CD14-positive monocyte (primary cell): ENCODE measurements around the gene CDH4. TPM values are rescaled to one million over a fixed set of nuclear protein-coding genes. Genes with fewer than 3 reads are reported as not detected.

ENCODE experiments used
- DNase-seq, 3 donors: peaks; one replicate each; pipeline ENCODE4 v3.0.0-alpha.2; 2011 to 2022
- H2AFZ ChIP-seq: 2 replicates; pipeline ENCODE4 v1.6.0; 2012; ENCODE audit warnings: mild to moderate bottlenecking, low read depth, low read length, inconsistent platforms; ENCODE audit not compliant: insufficient read depth, poor library complexity, severe bottlenecking
- H3K27ac ChIP-seq, 2 donors: 1 replicate in 1 of 2; 2 replicates in 1 of 2; pipeline ENCODE4 v1.5.1; 2012 to 2013; ENCODE audit warnings: low read length in 2 of 2, control low read depth in 1 of 2, inconsistent platforms in 1 of 2, low read depth in 1 of 2, mild to moderate bottlenecking in 1 of 2
- H3K27me3 ChIP-seq, 2 donors: one replicate each; pipeline versions ENCODE4 v1.6.0 to v1.6.1; 2011 to 2013; ENCODE audit warnings: low read length in 2 of 2; ENCODE audit not compliant: control insufficient read depth in 2 of 2, insufficient read depth in 2 of 2
- H3K36me3 ChIP-seq, 2 donors: replicated peaks in 1 of 2; 1 replicate in 1 of 2; 2 replicates in 1 of 2; pipeline versions ENCODE4 v1.5.1 to v1.6.1; 2012 to 2013; ENCODE audit warnings: low read length in 2 of 2, control low read depth in 1 of 2, inconsistent platforms in 1 of 2, mild to moderate bottlenecking in 1 of 2; ENCODE audit not compliant: insufficient read depth in 2 of 2, control insufficient read depth in 1 of 2
- H3K4me1 ChIP-seq, 2 donors: 1 replicate in 1 of 2; 2 replicates in 1 of 2; pipeline versions ENCODE4 v1.5.1 to v1.6.1; 2012 to 2013; ENCODE audit warnings: low read length in 2 of 2, control low read depth in 1 of 2, inconsistent platforms in 1 of 2, mild to moderate bottlenecking in 1 of 2, moderate library complexity in 1 of 2; ENCODE audit not compliant: insufficient read depth in 2 of 2, control insufficient read depth in 1 of 2
- H3K4me2 ChIP-seq: replicated peaks from 2 replicates; pipeline ENCODE3; 2012; ENCODE audit warnings: low read length, moderate library complexity, mild to moderate bottlenecking; ENCODE audit not compliant: poor library complexity, severe bottlenecking; ENCODE audit errors: extremely low read depth
- H3K4me3 ChIP-seq, 3 experiments: fragments of 200-600 bp in 1 of 3; sonication (generic) in 1 of 3; replicated peaks in 1 of 3; 1 replicate in 2 of 3; 2 replicates in 1 of 3; pipeline ENCODE4 v1.5.1; 2011 to 2013; ENCODE audit warnings: low read length in 3 of 3, mild to moderate bottlenecking in 3 of 3, control low read depth in 2 of 3, low read depth in 2 of 3, inconsistent platforms in 1 of 3, moderate library complexity in 1 of 3
- H3K79me2 ChIP-seq: 2 replicates; pipeline ENCODE4 v1.6.0; 2012; ENCODE audit warnings: mild to moderate bottlenecking, control low read depth, inconsistent platforms, low read length, moderate library complexity; ENCODE audit not compliant: insufficient read depth
- H3K9ac ChIP-seq: 2 replicates; pipeline ENCODE4 v1.6.0; 2017; ENCODE audit warnings: low read length, mild to moderate bottlenecking; ENCODE audit not compliant: insufficient read depth, poor library complexity, severe bottlenecking
- H3K9me3 ChIP-seq, 2 donors: replicated peaks in 1 of 2; 1 replicate in 1 of 2; 2 replicates in 1 of 2; pipeline versions ENCODE4 v1.5.1 to v1.6.1; 2012 to 2013; ENCODE audit warnings: low read length in 2 of 2, control low read depth in 1 of 2; ENCODE audit not compliant: control insufficient read depth in 1 of 2, insufficient read depth in 1 of 2
- H4K20me1 ChIP-seq: 2 replicates; pipeline ENCODE4 v1.6.0; 2012; ENCODE audit warnings: mild to moderate bottlenecking, low read length, control low read depth, moderate library complexity; ENCODE audit not compliant: insufficient read depth
- H3K27ac Mint-ChIP-seq, 7 donors: one replicate each; pipeline ENCODE4 v1.8.0; 2020; ENCODE audit warnings: mild to moderate bottlenecking in 7 of 7, mixed read lengths in 7 of 7, moderate library complexity in 6 of 7, inconsistent platforms in 2 of 7
- H3K27me3 Mint-ChIP-seq, 3 donors: one replicate each; pipeline ENCODE4 v1.8.0; 2021 to 2022; ENCODE audit warnings: low read depth in 3 of 3, mild to moderate bottlenecking in 3 of 3, mixed read lengths in 3 of 3, moderate library complexity in 3 of 3, inconsistent platforms in 1 of 3
- H3K36me3 Mint-ChIP-seq, 2 donors: one replicate each; pipeline ENCODE4 v1.8.0; 2020; ENCODE audit warnings: mixed read lengths in 2 of 2, inconsistent platforms in 1 of 2, mild to moderate bottlenecking in 1 of 2
- H3K4me1 Mint-ChIP-seq: one replicate; pipeline ENCODE4 v1.8.0; 2020; ENCODE audit warnings: mild to moderate bottlenecking, mixed read lengths
- H3K4me3 Mint-ChIP-seq, 2 donors: one replicate each; pipeline ENCODE4 v1.8.0; 2020; ENCODE audit warnings: mild to moderate bottlenecking in 2 of 2, mixed read lengths in 2 of 2, moderate library complexity in 1 of 2
- H3K9me3 Mint-ChIP-seq, 7 donors: one replicate each; pipeline ENCODE4 v1.8.0; 2020 to 2022; ENCODE audit warnings: mixed read lengths in 7 of 7, mild to moderate bottlenecking in 6 of 7, moderate library complexity in 6 of 7, inconsistent platforms in 2 of 7
- WGBS: methylation state at CpG from one replicate; pipeline ENCODE4 v1.1.5; 2013; ENCODE audit warnings: missing lambda C conversion rate; ENCODE audit not compliant: insufficient coverage; 5-methylcytosine and 5-hydroxymethylcytosine counted together
- intact Hi-C, 2 donors: fragments of 100-400 bp; cut with micrococcal nuclease; formaldehyde crosslinking; loops; one replicate each; pipeline versions ENCODE4 v1.15.0 to v1.15.1; 2023
- polyA plus RNA-seq, 3 donors: library from polyadenylated mRNA; depleted of rRNA in 1 of 3; unstranded in 2 of 3; stranded (reverse) in 1 of 3; fragments of 300-500 nt in 2 of 3; fragments of >200 nt in 1 of 3; fragmentation: Illumina TruSeq in 2 of 3; gene quantifications; 1 replicate in 2 of 3; 2 replicates in 1 of 3; pipeline ENCODE4 v1.2.3, GENCODE V29; 2012 to 2021
- TF ChIP-seq, protein P1 (sequence below): fragments of 200-600 bp; IDR thresholded peaks from one replicate; pipeline ENCODE4 v1.8.0; 2022; ENCODE audit warnings: antibody characterized with exemption, mild to moderate bottlenecking

CDH4 gene
- polyA plus RNA-seq, 3 donors, result not detected

DNA sequence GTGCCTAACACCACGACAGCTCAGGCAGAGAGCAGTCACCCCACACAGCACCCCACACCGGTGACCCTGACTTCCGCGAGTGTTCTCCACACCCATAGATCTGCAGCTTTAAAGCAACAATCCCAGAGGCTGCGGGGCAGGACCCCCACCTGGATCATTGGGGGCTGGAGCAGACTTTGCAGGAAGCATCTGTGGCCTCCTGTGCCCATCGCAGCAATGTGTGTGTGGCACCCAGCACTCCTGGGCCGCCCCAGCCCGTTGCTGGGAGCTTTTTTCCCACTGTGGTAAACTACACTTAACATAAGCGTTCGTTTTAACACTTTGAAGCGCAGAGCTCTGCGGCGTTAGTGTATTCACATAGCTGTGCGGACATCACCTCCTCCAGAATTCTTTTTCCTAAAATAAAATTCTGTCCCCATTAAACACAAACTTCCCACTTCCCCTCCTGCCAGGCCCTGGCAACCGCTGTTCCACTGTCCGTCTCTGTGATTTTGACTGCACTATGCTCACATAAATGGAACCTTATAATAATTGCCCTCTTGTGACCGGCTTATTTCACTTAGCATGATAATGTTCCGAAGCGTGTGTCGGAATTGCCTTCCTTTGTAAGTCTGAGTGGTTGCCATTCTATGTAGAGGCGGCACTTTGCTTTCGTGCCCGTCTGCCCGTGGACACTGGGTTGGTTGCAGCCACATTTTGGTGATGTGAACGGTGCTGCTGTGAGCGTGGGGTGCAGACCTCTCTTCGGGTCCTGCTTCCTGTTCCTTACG lies 382.5 kb downstream of the CDH4 start:
- 90% methylated on average over 22 of the region's 28 CpGs for WGBS
- no peak overlapping the region for H3K4me3 ChIP-seq
- Mint-ChIP-seq H3K36me3 (no peaks in the 10 kb centered on the region), H3K4me1 (no peaks in the 10 kb centered on the region), H3K27me3 (peaks cover 1 to 4% (median 1%) of the 10 kb centered on the region in 3 donors), H3K4me3 (no peak overlapping the region), H3K27ac (no peak overlapping the region), H3K9me3 (peaks cover 0 to 53% (median 36%) of the 10 kb centered on the region in 7 donors)
- H3K9ac ChIP-seq, result no peak overlapping the region
- no peaks in the 10 kb centered on the region for H3K27me3 ChIP-seq
- no peaks in the 10 kb centered on the region for H3K36me3 ChIP-seq
- H3K9me3 ChIP-seq, result peaks cover 15 to 93% of the 10 kb centered on the region in 2 donors
- no peaks in the 10 kb centered on the region for H3K4me1 ChIP-seq
- no peaks in the 10 kb centered on the region for H3K79me2 ChIP-seq
- no peak overlapping the region for H2AFZ ChIP-seq
- TF ChIP-seq, protein P1, sequence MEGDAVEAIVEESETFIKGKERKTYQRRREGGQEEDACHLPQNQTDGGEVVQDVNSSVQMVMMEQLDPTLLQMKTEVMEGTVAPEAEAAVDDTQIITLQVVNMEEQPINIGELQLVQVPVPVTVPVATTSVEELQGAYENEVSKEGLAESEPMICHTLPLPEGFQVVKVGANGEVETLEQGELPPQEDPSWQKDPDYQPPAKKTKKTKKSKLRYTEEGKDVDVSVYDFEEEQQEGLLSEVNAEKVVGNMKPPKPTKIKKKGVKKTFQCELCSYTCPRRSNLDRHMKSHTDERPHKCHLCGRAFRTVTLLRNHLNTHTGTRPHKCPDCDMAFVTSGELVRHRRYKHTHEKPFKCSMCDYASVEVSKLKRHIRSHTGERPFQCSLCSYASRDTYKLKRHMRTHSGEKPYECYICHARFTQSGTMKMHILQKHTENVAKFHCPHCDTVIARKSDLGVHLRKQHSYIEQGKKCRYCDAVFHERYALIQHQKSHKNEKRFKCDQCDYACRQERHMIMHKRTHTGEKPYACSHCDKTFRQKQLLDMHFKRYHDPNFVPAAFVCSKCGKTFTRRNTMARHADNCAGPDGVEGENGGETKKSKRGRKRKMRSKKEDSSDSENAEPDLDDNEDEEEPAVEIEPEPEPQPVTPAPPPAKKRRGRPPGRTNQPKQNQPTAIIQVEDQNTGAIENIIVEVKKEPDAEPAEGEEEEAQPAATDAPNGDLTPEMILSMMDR, result no peak
- intact Hi-C loops, result no loop called here
- H3K27ac ChIP-seq, result no peak overlapping the region
- no peaks in the 10 kb centered on the region for H4K20me1 ChIP-seq
- no peak for DNase-seq
- no peak overlapping the region for H3K4me2 ChIP-seq

DNA sequence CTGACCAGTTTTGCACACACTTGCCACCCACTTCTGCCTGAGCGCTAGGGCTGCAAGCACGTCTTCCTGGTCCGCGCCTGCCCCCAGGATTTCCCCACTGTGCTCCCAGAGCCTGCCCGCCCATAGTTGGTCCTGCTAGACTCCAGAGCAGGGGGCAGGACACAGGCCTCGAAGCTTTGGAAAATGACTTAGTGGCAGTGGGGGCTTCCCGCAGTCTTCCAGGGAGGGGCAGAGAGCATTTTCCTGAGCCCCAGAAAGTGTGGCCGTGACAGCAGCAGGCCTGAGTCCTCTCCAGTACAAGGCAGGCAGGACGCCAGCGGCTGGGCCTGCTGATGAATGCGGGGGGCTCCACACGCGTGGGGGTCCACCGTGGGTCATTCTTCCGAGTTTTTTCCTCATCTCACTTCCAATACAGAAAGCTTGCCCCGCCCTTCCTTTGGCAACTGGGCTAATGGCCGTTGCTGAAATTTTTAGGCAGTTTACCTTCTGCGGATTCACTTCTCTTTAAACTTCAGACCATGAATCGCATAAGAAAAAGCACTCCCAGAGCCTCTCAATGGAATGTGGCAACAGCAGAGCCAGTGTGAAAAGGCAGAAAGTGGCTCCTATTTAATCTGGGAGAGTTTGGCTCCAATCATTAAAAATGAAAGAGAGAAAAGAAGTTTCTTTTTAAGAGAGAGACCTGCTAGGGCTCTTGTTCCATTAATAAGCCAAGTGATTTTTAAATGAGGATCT lies 383.8 kb downstream of the CDH4 start:
- Histone ChIP-seq H3K79me2 (no peaks in the 10 kb centered on the region), H2AFZ (no peak overlapping the region), H3K9me3 (peaks cover 6 to 92% of the 10 kb centered on the region in 2 donors), H3K27ac (no peak overlapping the region), H3K27me3 (no peaks in the 10 kb centered on the region), H3K36me3 (no peaks in the 10 kb centered on the region), H3K4me1 (no peaks in the 10 kb centered on the region), H3K9ac (no peak overlapping the region), H3K4me2 (no peak overlapping the region), H3K4me3 (no peak overlapping the region), H4K20me1 (no peaks in the 10 kb centered on the region)
- no peaks in the 10 kb centered on the region for H3K4me1 Mint-ChIP-seq
- H3K27ac Mint-ChIP-seq, result no peak overlapping the region
- peaks cover 0 to 53% (median 26%) of the 10 kb centered on the region in 7 donors for H3K9me3 Mint-ChIP-seq
- no peak overlapping the region for H3K4me3 Mint-ChIP-seq
- no peak for DNase-seq
- H3K36me3 Mint-ChIP-seq, result no peaks in the 10 kb centered on the region
- intact Hi-C loops, result no loop called here
- TF ChIP-seq, protein P1, result no peak
- H3K27me3 Mint-ChIP-seq, result peaks cover 1% of the 10 kb centered on the region in 3 donors
- WGBS, result 81% methylated on average over 10 of the region's 19 CpGs
